PC-9 (cell line): ENCODE measurements around the gene HS3ST3A1. TPM values are rescaled to one million over a fixed set of nuclear protein-coding genes. Genes with fewer than 3 reads are reported as not detected.

ENCODE experiments used
- BruUV-seq: library from RNA; stranded (reverse); fragments of 400-500 nt; replicated peaks from 2 replicates; lab custom pipeline; 2021; lab: Mats Ljungman, UMichigan
- CTCF ChIA-PET: fragments of 300-600 bp; sonication (Branson Sonifier 250); formaldehyde crosslinking; loops from one replicate; lab custom pipeline; 2022; ENCODE audit warnings: antibody characterized with exemption; lab: Charles Lee
- POLR2A ChIA-PET: fragments of 300-600 bp; sonication (Branson Sonifier 250); formaldehyde crosslinking; loops from one replicate; lab custom pipeline; 2022; ENCODE audit warnings: antibody characterized with exemption; ENCODE audit not compliant: unreplicated experiment; lab: Charles Lee
- DNase-seq, 2 experiments: peaks; one replicate each; pipeline versions ENCODE4 v3.0.0 to v3.0.0-alpha.2; 2015 to 2022; ENCODE audit warnings: mixed read lengths in 1 of 2
- H2AFZ ChIP-seq: fragments of 200-600 bp; sonication (generic); 2 replicates; pipeline ENCODE4 v1.8.1; 2017; ENCODE audit warnings: antibody characterized with exemption
- H3F3A ChIP-seq: fragments of 200-600 bp; sonication (generic); 2 replicates; pipeline ENCODE4 v1.8.1; 2017; ENCODE audit warnings: antibody characterized with exemption, mild to moderate bottlenecking, low read depth; ENCODE audit not compliant: insufficient read depth
- H3K27ac ChIP-seq: fragments of 200-600 bp; sonication (generic); 2 replicates; pipeline ENCODE4 v1.6.1; 2016; ENCODE audit warnings: mixed run types
- H3K27me3 ChIP-seq: fragments of 200-600 bp; sonication (generic); 2 replicates; pipeline ENCODE4 v1.6.1; 2016; ENCODE audit warnings: low read depth, mixed run types; ENCODE audit not compliant: insufficient read depth
- H3K36me3 ChIP-seq: fragments of 200-600 bp; sonication (generic); 2 replicates; pipeline ENCODE4 v1.6.1; 2016; ENCODE audit warnings: low read depth, mixed run types
- H3K4me1 ChIP-seq: fragments of 200-600 bp; sonication (generic); replicated peaks from 2 replicates; pipeline ENCODE4 v1.6.1; 2016; ENCODE audit warnings: mixed run types; ENCODE audit not compliant: insufficient read depth
- H3K4me2 ChIP-seq: fragments of 200-600 bp; sonication (generic); 2 replicates; pipeline ENCODE4 v1.6.1; 2017; ENCODE audit warnings: mixed run types
- H3K4me3 ChIP-seq: fragments of 200-600 bp; sonication (generic); 2 replicates; pipeline ENCODE4 v1.6.1; 2016; ENCODE audit warnings: mixed run types
- H3K79me2 ChIP-seq: fragments of 200-600 bp; sonication (generic); 2 replicates; pipeline ENCODE4 v1.6.1; 2017; ENCODE audit warnings: low read depth, mixed run types
- H3K9me2 ChIP-seq: fragments of 200-600 bp; sonication (generic); 2 replicates; pipeline ENCODE4 v1.8.1; 2017; ENCODE audit warnings: mild to moderate bottlenecking; ENCODE audit not compliant: insufficient read depth
- H3K9me3 ChIP-seq: fragments of 200-600 bp; sonication (generic); 2 replicates; pipeline ENCODE4 v1.8.1; 2016; ENCODE audit warnings: low read depth; ENCODE audit not compliant: insufficient read depth
- H4K20me1 ChIP-seq: fragments of 200-600 bp; sonication (generic); 2 replicates; pipeline ENCODE4 v1.8.1; 2017; ENCODE audit not compliant: insufficient read depth
- EZH2 ChIP-seq: fragments of 200-600 bp; sonication (generic); IDR thresholded peaks from 2 replicates; pipeline ENCODE4 v1.8.0; 2017; ENCODE audit warnings: antibody characterized with exemption, low read depth
- intact Hi-C: fragments of 100-400 bp; cut with micrococcal nuclease; formaldehyde crosslinking; loops from one replicate; pipeline ENCODE4 v1.10.0; 2022; ENCODE audit not compliant: unreplicated experiment
- total RNA-seq: library from RNA; stranded (reverse); gene quantifications from 2 replicates; pipeline ENCODE4 v1.2.3, GENCODE V29; 2021
- TF ChIP-seq, protein P1 (sequence below): fragments of 200-600 bp; sonication (generic); conservative IDR thresholded peaks from 2 replicates; pipeline ENCODE4 v1.6.1; 2017; ENCODE audit warnings: mixed run types, antibody characterized with exemption, mild to moderate bottlenecking, moderate library complexity

HS3ST3A1 gene
- total RNA-seq, 1 experiment from 2014 or later = not detected

DNA sequence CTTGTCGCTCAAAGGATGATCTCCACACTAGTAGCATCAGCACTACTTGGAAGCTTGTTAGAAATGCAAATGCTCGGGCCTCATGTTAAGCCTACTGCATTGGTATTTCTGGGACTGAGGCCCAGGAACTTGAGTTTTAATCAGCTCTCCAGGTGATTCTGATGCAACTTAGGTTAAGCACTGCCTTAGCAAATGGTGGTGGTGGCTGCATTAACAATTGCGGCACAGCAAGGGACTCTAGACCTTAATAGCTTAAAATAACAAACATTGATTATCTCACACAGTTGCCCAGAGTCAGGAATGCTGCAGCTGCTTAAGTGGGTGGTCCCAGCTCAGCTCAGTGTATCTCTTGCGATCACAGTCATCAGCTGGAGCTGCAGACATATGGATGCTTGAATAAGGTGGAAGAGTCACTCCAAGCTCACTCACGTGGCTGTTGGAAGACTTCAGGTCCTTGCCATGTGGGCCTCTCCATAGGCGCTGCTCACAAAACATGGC is 25.8 kb downstream of the HS3ST3A1 start:
- Histone ChIP-seq H3K4me3 (no peak overlapping the region), H3K4me2 (no peak overlapping the region), H3K27me3 (peaks cover 10% of the 10 kb centered on the region; the same call in 1 of the 2 replicates), H3K79me2 (no peaks in the 10 kb centered on the region), H3K9me3 (no peaks in the 10 kb centered on the region), H4K20me1 (no peaks in the 10 kb centered on the region), H3K9me2 (no peaks in the 10 kb centered on the region), H3K4me1 (no peaks in the 10 kb centered on the region), H3K27ac (no peak overlapping the region), H2AFZ (no peak overlapping the region), H3F3A (no peaks in the 10 kb centered on the region), H3K36me3 (no peaks in the 10 kb centered on the region)
- BruUV-seq = no TSS peak
- TF ChIP-seq, protein P1, sequence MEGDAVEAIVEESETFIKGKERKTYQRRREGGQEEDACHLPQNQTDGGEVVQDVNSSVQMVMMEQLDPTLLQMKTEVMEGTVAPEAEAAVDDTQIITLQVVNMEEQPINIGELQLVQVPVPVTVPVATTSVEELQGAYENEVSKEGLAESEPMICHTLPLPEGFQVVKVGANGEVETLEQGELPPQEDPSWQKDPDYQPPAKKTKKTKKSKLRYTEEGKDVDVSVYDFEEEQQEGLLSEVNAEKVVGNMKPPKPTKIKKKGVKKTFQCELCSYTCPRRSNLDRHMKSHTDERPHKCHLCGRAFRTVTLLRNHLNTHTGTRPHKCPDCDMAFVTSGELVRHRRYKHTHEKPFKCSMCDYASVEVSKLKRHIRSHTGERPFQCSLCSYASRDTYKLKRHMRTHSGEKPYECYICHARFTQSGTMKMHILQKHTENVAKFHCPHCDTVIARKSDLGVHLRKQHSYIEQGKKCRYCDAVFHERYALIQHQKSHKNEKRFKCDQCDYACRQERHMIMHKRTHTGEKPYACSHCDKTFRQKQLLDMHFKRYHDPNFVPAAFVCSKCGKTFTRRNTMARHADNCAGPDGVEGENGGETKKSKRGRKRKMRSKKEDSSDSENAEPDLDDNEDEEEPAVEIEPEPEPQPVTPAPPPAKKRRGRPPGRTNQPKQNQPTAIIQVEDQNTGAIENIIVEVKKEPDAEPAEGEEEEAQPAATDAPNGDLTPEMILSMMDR = no peak
- TF ChIP-seq EZH2 = no peak
- ChIA-PET CTCF (interaction anchor here (0.6 kb wide), 1 partner anchor 1604 kb away, joined by 3 read pairs; no protein-coding TSS in a partner anchor), POLR2A (no interaction called here)
- no peak for DNase-seq
- intact Hi-C loops = no loop called here

DNA sequence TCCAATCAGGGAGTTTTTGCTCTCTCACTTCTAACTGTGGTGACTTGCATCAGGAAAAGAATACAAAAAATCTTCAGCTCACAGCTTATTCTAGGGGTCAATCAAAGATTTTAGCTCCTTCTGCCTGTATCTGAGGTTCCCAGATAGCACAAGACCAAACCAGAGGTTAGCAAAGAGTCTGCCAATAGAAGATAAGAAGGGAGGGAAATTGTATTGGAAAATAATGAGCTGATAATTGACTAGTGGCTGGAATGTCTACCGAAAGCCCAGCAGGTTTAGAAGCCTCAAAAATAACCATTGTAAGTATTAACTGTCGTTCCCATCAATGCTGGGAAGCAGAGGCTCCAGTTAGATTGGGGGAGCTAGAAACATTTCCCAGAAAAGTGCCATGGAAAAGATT is 26.3 kb downstream of the HS3ST3A1 start:
- Histone ChIP-seq H3K27me3 (peaks cover 12% of the 10 kb centered on the region; the same call in 1 of the 2 replicates), H3F3A (no peaks in the 10 kb centered on the region), H3K36me3 (no peaks in the 10 kb centered on the region), H3K4me1 (no peaks in the 10 kb centered on the region), H3K9me3 (no peaks in the 10 kb centered on the region), H3K4me3 (no peak overlapping the region), H4K20me1 (no peaks in the 10 kb centered on the region), H3K79me2 (no peaks in the 10 kb centered on the region), H3K27ac (no peak overlapping the region), H3K9me2 (no peaks in the 10 kb centered on the region), H3K4me2 (no peak overlapping the region), H2AFZ (no peak overlapping the region)
- POLR2A ChIA-PET = interaction anchor here (0.6 kb wide), 1 partner anchor 20 kb away, joined by 3 read pairs; no protein-coding TSS in a partner anchor
- TF ChIP-seq, protein P1 = no peak
- no peak for TF ChIP-seq EZH2
- no TSS peak for BruUV-seq
- CTCF ChIA-PET = interaction anchor here (0.6 kb wide), 1 partner anchor 1605 kb away, joined by 3 read pairs; no protein-coding TSS in a partner anchor
- intact Hi-C loops = no loop called here
- no peak for DNase-seq

DNA sequence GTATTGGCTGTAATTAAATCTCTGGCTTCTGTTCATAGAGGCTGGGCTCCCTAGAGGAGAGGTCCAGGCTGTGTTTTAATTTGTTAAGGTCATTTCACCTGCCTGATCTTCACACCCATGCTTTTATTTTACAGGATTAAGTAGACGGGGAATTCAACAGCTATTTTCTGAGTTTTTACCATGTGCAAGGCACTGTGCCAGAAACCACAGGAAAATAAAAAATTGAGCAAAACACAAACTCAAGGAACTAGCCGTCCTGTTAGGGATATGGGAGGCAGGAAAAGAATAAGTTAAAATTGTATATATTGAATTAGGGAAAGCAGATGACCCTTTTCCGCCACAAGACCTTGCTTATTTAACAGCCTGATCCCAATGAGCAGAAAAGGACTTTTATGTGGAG is 29.1 kb downstream of the HS3ST3A1 start:
- ChIA-PET CTCF (no interaction called here), POLR2A (no interaction called here)
- TF ChIP-seq, protein P1 = no peak
- TF ChIP-seq EZH2 = no peak
- no peak overlapping the region for H3K4me2 ChIP-seq
- BruUV-seq = no TSS peak
- no peaks in the 10 kb centered on the region for H3K9me3 ChIP-seq
- H3K4me1 ChIP-seq = no peaks in the 10 kb centered on the region
- peaks cover 12% of the 10 kb centered on the region; the same call in 1 of the 2 replicates for H3K27me3 ChIP-seq
- no peak overlapping the region for H2AFZ ChIP-seq
- H3K4me3 ChIP-seq = no peak overlapping the region
- H3K9me2 ChIP-seq = no peaks in the 10 kb centered on the region
- intact Hi-C loops = no loop called here
- H4K20me1 ChIP-seq = no peaks in the 10 kb centered on the region
- DNase-seq = no peak
- H3K27ac ChIP-seq = no peak overlapping the region
- H3K79me2 ChIP-seq = no peaks in the 10 kb centered on the region
- no peaks in the 10 kb centered on the region for H3F3A ChIP-seq
- no peaks in the 10 kb centered on the region for H3K36me3 ChIP-seq
